ENCODE results near the gene CHST1. TPM values are rescaled to one million over a fixed set of nuclear protein-coding genes. Genes with fewer than 3 reads are reported as not detected.

The CHST1 gene
- total and polyA plus RNA-seq, 2 experiments from 2014 or later, result 0.84 to 2.7 TPM

- no peaks in the 10 kb centered on the region for H3K79me2 ChIP-seq (replicated peaks; ENCODE audit: insufficient read depth)
- no peak for ATAC-seq
- no peaks in the 10 kb centered on the region for H3K27me3 ChIP-seq (ENCODE audit: insufficient read depth)
- H3K9me2 ChIP-seq (ENCODE audit: insufficient read depth), result no peaks in the 10 kb centered on the region; the same call in 1 of the 2 replicates
- no peaks in the 10 kb centered on the region for H3K4me1 ChIP-seq (ENCODE audit: insufficient read depth)
- no peaks in the 10 kb centered on the region for H4K20me1 ChIP-seq (replicated peaks; ENCODE audit: insufficient read depth)
- H3K36me3 ChIP-seq (ENCODE audit: insufficient read depth), result no peaks in the 10 kb centered on the region
- H3K9me3 Mint-ChIP-seq, result no peaks in the 10 kb centered on the region; the same call in 2 of the 3 replicates
- H3K4me2 ChIP-seq, result no peak overlapping the region
- H3F3A ChIP-seq (replicated peaks; ENCODE audit: low read depth), result no peaks in the 10 kb centered on the region
- no peak overlapping the region for H3K27ac ChIP-seq (ENCODE audit: low read depth)
- peaks cover 10% of the 10 kb centered on the region for H3K4me1 Mint-ChIP-seq
- no peaks in the 10 kb centered on the region for H3K36me3 Mint-ChIP-seq (ENCODE audit: low read depth)
- no peak for DNase-seq (ENCODE audit: low spot score)
- no peak overlapping the region for H2AFZ ChIP-seq
- H3K27ac Mint-ChIP-seq, result no peak overlapping the region
- TF ChIP-seq CTCF (conservative IDR thresholded peaks at IDR 0.05; ENCODE audit: low read depth in 2 of 2) (no peak), EZH2phosphoT487 (IDR thresholded peaks at IDR 0.05; ENCODE audit: unreplicated experiment) (no peak), EZH2 (IDR thresholded peaks at IDR 0.05; ENCODE audit: low read depth, unreplicated experiment) (no peak), ZNF331 (CRISPR knock-in tag; IDR thresholded peaks at IDR 0.05; ENCODE audit: low read depth) (no peak), JUNB (IDR thresholded peaks at IDR 0.05; ENCODE audit: unreplicated experiment) (no peak), NANOG (IDR thresholded peaks at IDR 0.05; ENCODE audit: borderline replicate concordance) (no peak), ZNF462 (CRISPR knock-in tag; IDR thresholded peaks at IDR 0.05) (no peak), ZNF114 (CRISPR knock-in tag; IDR thresholded peaks at IDR 0.05) (no peak)
- TF ChIP-seq, protein P1, sequence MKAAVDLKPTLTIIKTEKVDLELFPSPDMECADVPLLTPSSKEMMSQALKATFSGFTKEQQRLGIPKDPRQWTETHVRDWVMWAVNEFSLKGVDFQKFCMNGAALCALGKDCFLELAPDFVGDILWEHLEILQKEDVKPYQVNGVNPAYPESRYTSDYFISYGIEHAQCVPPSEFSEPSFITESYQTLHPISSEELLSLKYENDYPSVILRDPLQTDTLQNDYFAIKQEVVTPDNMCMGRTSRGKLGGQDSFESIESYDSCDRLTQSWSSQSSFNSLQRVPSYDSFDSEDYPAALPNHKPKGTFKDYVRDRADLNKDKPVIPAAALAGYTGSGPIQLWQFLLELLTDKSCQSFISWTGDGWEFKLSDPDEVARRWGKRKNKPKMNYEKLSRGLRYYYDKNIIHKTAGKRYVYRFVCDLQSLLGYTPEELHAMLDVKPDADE (IDR thresholded peaks at IDR 0.05), result no peak
- peaks cover 9% of the 10 kb centered on the region for H3K27me3 Mint-ChIP-seq (ENCODE audit: insufficient read depth, low read depth, poor library complexity)
- no peak overlapping the region for H3K4me3 ChIP-seq
- H3K4me3 Mint-ChIP-seq, result no peak overlapping the region
Measured at GRCh38 chr11:45698777-45699497, 33.5 kb upstream of the CHST1 start.

Data from GM23338 (cell line).